ENCODE measurements around the gene COG5. TPM values are rescaled to one million over a fixed set of nuclear protein-coding genes. Genes with fewer than 3 reads are reported as not detected.

COG5 gene
- total and polyA plus RNA-seq, 9 of the 15 experiments (the other 6 are each of a cell fraction or from before 2014, with no cell fraction given) = 15.3 to 75.1 (median 56.4) TPM

DNA sequence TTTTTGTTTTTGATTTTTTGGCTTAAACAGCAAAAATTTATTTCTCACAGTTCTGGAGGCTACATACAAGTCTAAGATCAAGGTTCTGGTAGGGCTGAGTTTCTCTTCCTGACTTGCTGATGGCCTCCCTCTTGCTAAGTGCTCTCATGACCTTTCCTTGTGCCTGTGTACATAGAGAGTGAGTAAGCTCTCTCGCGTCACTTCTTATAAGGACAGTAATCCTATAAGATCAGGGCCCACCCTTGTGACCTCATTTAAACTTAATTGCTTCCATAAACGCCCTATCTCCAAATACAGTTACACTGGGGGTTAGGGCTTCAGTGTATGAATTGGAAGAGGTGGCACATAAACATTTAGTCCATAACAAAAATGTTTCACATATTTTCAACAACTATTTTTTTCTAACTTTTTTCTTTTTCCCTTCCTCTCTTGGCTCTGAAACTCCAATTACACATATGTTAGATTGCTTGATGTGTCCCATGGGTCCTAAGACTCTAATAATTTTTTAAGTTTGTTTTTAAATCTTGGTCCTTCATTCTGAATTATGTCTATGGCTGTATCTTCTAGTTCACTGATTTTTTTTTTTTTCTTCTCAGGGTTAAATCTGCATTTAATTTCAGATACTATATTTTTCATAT, 245.1 kb downstream of the COG5 start (continued):
- TF ChIP-seq ZZZ3 (IDR thresholded peaks at IDR 0.05) = no peak
- peak; percentile 88 for TF ChIP-seq MTF1 (CRISPR knock-in tag; IDR thresholded peaks at IDR 0.05; ENCODE audit: borderline replicate concordance)
- TF ChIP-seq AFF4 (CRISPR knock-in tag; IDR thresholded peaks at IDR 0.05) = no peak
- TF ChIP-seq ZNF133 (CRISPR knock-in tag; IDR thresholded peaks at IDR 0.05) = no peak
- no peak for TF ChIP-seq EGR1 (conservative IDR thresholded peaks at IDR 0.05)
- TF ChIP-seq GABPA (tag; conservative IDR thresholded peaks at IDR 0.05; ENCODE audit: low read depth) = peak; percentile 43; the same call in 1 of the 2 replicates
- TF ChIP-seq BRF1 (IDR thresholded peaks at IDR 0.05; ENCODE audit: borderline replicate concordance, extremely low read depth, insufficient read length) = no peak
- no peak for TF ChIP-seq SAFB2 (IDR thresholded peaks at IDR 0.05; ENCODE audit: borderline replicate concordance, low read depth, low read length, severe bottlenecking)
- TF ChIP-seq STAG1 (CRISPR knock-in tag; IDR thresholded peaks at IDR 0.05; ENCODE audit: borderline replicate concordance) = no peak
- TF ChIP-seq, protein P1, sequence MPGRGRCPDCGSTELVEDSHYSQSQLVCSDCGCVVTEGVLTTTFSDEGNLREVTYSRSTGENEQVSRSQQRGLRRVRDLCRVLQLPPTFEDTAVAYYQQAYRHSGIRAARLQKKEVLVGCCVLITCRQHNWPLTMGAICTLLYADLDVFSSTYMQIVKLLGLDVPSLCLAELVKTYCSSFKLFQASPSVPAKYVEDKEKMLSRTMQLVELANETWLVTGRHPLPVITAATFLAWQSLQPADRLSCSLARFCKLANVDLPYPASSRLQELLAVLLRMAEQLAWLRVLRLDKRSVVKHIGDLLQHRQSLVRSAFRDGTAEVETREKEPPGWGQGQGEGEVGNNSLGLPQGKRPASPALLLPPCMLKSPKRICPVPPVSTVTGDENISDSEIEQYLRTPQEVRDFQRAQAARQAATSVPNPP (IDR thresholded peaks at IDR 0.05; ENCODE audit: borderline replicate concordance, insufficient read depth, insufficient read length) = no peak
- TF ChIP-seq CEBPB (tag; IDR thresholded peaks at IDR 0.05) = peak; percentile 49
- TF ChIP-seq, protein P2, sequence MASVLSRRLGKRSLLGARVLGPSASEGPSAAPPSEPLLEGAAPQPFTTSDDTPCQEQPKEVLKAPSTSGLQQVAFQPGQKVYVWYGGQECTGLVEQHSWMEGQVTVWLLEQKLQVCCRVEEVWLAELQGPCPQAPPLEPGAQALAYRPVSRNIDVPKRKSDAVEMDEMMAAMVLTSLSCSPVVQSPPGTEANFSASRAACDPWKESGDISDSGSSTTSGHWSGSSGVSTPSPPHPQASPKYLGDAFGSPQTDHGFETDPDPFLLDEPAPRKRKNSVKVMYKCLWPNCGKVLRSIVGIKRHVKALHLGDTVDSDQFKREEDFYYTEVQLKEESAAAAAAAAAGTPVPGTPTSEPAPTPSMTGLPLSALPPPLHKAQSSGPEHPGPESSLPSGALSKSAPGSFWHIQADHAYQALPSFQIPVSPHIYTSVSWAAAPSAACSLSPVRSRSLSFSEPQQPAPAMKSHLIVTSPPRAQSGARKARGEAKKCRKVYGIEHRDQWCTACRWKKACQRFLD (CRISPR knock-in tag; IDR thresholded peaks at IDR 0.05) = peak; percentile 99
- no peak for TF ChIP-seq ZKSCAN1 (IDR thresholded peaks at IDR 0.05; ENCODE audit: low read depth, low read length)
- no peak for TF ChIP-seq PTBP1 (IDR thresholded peaks at IDR 0.05; ENCODE audit: low read depth, low read length)
- peak; percentile 97 for TF ChIP-seq HINFP (tag; conservative IDR thresholded peaks at IDR 0.05; ENCODE audit: low read depth)
- peak; percentile 33; the same call in 1 of the 2 replicates for TF ChIP-seq MYC (IDR thresholded peaks at IDR 0.05; ENCODE audit: low read depth, low read length)
- no peak for TF ChIP-seq MYC (CRISPR knock-in tag; IDR thresholded peaks at IDR 0.05; ENCODE audit: borderline replicate concordance, low read depth)
